Thyroid gland (tissue), 4 donors: ENCODE results near the gene SLC22A13. TPM values are rescaled to one million over a fixed set of nuclear protein-coding genes. Genes with fewer than 3 reads are reported as not detected.

Experiments
- DNase-seq, 2 donors: peaks; one replicate each; pipeline ENCODE4 v3.0.0-alpha.2; 2019
- H3K27ac ChIP-seq, 3 donors: fragments of 200-600 bp; sonication (generic); 1 replicate in 2 of 3; 2 replicates in 1 of 3; pipeline ENCODE4 v1.5.1; 2016 to 2019; ENCODE audit warnings: mild to moderate bottlenecking in 1 of 3, moderate library complexity in 1 of 3
- H3K27me3 ChIP-seq: fragments of 200-600 bp; sonication (generic); one replicate; pipeline ENCODE4 v1.5.1; 2019
- H3K36me3 ChIP-seq, 2 donors: fragments of 200-600 bp; sonication (generic); one replicate each; pipeline ENCODE4 v1.5.1; 2016 to 2019
- H3K4me1 ChIP-seq, 2 donors: fragments of 200-600 bp; sonication (generic); one replicate each; pipeline ENCODE4 v1.5.1; 2017 to 2019
- H3K4me3 ChIP-seq, 3 donors: fragments of 200-600 bp; sonication (generic); replicated peaks in 1 of 3; 1 replicate in 2 of 3; 2 replicates in 1 of 3; pipeline ENCODE4 v1.5.1; 2016; ENCODE audit warnings: mild to moderate bottlenecking in 1 of 3
- H3K9me3 ChIP-seq: fragments of 200-600 bp; sonication (generic); one replicate; pipeline ENCODE4 v1.5.1; 2017
- CTCF ChIP-seq, 6 experiments: fragments of 200-600 bp in 3 of 6; fragments of 450-650 bp in 3 of 6; sonication (generic) in 3 of 6; IDR thresholded peaks; one replicate each; pipeline ENCODE4 v1.5.1; 2016 to 2019; ENCODE audit warnings: antibody characterized with exemption in 6 of 6, mild to moderate bottlenecking in 2 of 6, inconsistent platforms in 1 of 6, moderate library complexity in 1 of 6
- POLR2A ChIP-seq, 2 donors: fragments of 450-650 bp; IDR thresholded peaks; one replicate each; pipeline ENCODE4 v1.6.1; 2017; ENCODE audit warnings: antibody characterized with exemption in 2 of 2, mild to moderate bottlenecking in 2 of 2, moderate library complexity in 1 of 2
- WGBS, 2 donors: methylation state at CpG; one replicate each; pipeline ENCODE4 v1.1.5; 2017; 5-methylcytosine and 5-hydroxymethylcytosine counted together
- intact Hi-C: fragments of 100-400 bp; cut with DNase I; formaldehyde crosslinking; loops from one replicate; pipeline ENCODE4 v1.15.1; 2023
- total RNA-seq, 4 donors: library from RNA; depleted of rRNA; stranded (reverse); fragments of >200 nt; gene quantifications; one replicate each; pipeline ENCODE4 v1.2.3, GENCODE V29; 2016

Gene SLC22A13
- total RNA-seq, 4 donors from 2014 or later = 0.54 to 0.56 TPM; not detected in 2

DNA sequence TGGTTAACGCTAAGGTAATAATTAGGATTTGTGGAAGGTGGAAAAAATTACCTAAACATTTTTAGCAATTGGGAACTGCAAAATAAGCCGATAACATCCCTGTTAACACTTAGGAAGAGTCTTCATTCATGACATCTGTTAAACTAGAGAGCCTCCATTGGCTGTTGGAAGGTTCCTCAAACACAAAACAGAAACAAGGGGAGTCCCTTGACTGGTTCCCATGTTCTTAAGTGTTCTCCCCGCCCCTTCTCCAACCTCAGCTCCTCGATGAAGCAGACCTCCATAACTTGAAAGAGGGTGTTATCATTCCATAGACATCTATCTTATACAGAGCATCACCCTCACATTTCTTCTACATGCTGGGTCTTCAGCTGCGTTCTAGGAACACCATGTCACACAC lies 2.5 kb downstream of the SLC22A13 start:
- intact Hi-C loops = no loop called here
- H3K4me3 ChIP-seq = no peak overlapping the region
- H3K36me3 ChIP-seq = no peaks in the 10 kb centered on the region
- DNase-seq = no peak
- no peaks in the 10 kb centered on the region for H3K27me3 ChIP-seq
- H3K9me3 ChIP-seq = no peaks in the 10 kb centered on the region
- WGBS, 2 donors = 77 to 79% methylated on average over 5 of the region's 5 CpGs
- H3K4me1 ChIP-seq = no peaks in the 10 kb centered on the region
- TF ChIP-seq POLR2A (IDR thresholded peaks at IDR 0.05) = no peak
- no peak for TF ChIP-seq CTCF (IDR thresholded peaks at IDR 0.05)
- H3K27ac ChIP-seq = no peak overlapping the region

- Histone ChIP-seq H3K4me3 (no peak overlapping the region), H3K27ac (no peak overlapping the region), H3K27me3 (no peaks in the 10 kb centered on the region), H3K9me3 (no peaks in the 10 kb centered on the region), H3K4me1 (no peaks in the 10 kb centered on the region), H3K36me3 (no peaks in the 10 kb centered on the region)
- intact Hi-C loops = no loop called here
- TF ChIP-seq CTCF (IDR thresholded peaks at IDR 0.05) = no peak
- no peak for TF ChIP-seq POLR2A (IDR thresholded peaks at IDR 0.05)
- WGBS, 2 donors = 71 to 83% methylated on average over 1 of the region's 1 CpG
- no peak for DNase-seq
These were observed 2.9 kb downstream of the SLC22A13 start for GRCh38 chr3:38268522-38268921.

DNA sequence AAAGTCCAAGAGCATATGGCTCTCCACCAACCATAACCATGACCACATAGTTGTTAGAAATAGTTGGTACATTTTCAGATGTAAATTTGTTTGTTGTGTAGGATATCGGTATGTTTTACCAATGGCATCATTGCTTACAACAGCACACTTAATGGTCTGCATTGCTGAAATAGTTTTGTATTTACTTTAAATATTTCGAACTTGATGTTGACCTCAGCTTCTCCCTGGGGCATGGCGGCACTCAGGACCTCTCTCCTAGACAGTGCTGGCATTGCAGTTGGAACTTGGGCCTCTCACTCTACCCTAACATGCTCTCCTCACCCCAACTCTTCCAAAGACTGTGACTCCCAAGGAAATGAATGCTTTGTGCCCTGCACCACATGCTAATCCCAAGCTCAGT lies 5.0 kb downstream of the SLC22A13 start:
- intact Hi-C loops = no loop called here
- no peak for DNase-seq
- H3K27ac ChIP-seq = no peak overlapping the region
- H3K27me3 ChIP-seq = no peaks in the 10 kb centered on the region
- no peaks in the 10 kb centered on the region for H3K4me1 ChIP-seq
- no peaks in the 10 kb centered on the region for H3K9me3 ChIP-seq
- WGBS, 2 donors = 91% methylated on average over 3 of the region's 3 CpGs
- no peak for TF ChIP-seq POLR2A (IDR thresholded peaks at IDR 0.05)
- no peak for TF ChIP-seq CTCF (IDR thresholded peaks at IDR 0.05)
- H3K4me3 ChIP-seq = no peak overlapping the region
- no peaks in the 10 kb centered on the region for H3K36me3 ChIP-seq

DNA sequence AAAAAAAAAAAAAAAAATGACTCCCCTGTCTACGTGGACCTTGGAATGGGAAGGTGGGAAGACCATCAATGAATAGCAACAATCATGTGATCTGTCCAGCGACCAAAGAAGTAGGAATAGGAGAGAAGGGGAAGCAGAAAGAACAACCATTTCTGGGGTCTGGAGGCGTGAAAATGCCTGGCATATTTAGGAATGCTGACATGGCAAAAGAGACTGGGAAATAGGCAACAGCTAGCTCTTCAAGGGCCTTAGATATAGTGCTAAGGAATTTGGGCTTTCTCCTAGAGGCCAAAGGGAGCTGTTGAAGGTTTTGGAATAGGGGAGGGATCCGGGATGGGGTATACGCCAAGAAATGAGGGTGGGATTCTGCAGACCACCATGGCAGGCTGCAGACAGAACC lies 5.9 kb downstream of the SLC22A13 start:
- Histone ChIP-seq H3K36me3 (no peaks in the 10 kb centered on the region), H3K27ac (no peak overlapping the region), H3K27me3 (no peaks in the 10 kb centered on the region), H3K4me1 (no peaks in the 10 kb centered on the region), H3K9me3 (no peaks in the 10 kb centered on the region), H3K4me3 (no peak overlapping the region)
- DNase-seq = no peak
- intact Hi-C loops = no loop called here
- WGBS, 2 donors = 88 to 94% methylated on average over 5 of the region's 5 CpGs
- no peak for TF ChIP-seq POLR2A (IDR thresholded peaks at IDR 0.05)
- TF ChIP-seq CTCF (IDR thresholded peaks at IDR 0.05) = no peak

DNA sequence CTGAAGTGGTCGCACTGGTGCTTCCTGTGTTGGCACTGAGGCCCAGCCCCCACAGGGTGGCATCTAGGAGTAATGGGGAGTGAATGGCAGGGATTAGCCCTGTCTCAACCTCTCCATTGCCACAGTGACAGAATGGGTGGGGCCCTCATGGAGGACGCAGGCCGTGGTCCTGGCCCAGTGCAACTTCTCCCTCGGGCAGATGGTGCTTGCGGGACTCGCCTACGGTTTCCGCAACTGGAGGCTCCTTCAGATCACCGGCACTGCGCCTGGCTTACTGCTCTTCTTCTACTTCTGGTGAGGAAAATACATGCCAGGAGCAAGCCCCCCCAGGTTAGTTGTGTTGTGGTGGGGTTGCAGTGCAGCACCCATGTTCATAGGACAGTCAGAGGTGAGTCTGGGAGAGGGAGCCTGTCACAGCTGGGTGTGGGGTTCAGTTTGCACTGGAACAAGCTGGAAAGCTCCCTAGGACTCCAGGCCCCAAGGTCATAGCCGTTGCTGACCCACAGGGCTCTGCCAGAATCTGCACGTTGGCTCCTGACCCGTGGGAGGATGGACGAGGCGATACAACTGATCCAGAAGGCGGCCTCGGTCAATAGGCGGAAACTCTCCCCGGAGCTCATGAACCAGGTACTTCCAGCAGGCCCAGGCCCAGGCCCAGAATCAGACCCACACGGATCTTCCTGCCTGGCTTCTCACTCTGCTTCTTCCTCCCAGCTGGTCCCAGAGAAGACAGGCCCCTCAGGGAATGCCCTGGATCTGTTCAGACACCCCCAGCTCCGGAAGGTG lies 9.4 kb downstream of the SLC22A13 start:
- no peak for TF ChIP-seq CTCF (IDR thresholded peaks at IDR 0.05)
- TF ChIP-seq POLR2A (IDR thresholded peaks at IDR 0.05) = no peak
- intact Hi-C loops = no loop called here
- Histone ChIP-seq H3K27me3 (no peaks in the 10 kb centered on the region), H3K36me3 (no peaks in the 10 kb centered on the region), H3K4me1 (no peaks in the 10 kb centered on the region), H3K9me3 (no peaks in the 10 kb centered on the region), H3K27ac (no peak overlapping the region), H3K4me3 (no peak overlapping the region)
- DNase-seq = no peak
- WGBS, 2 donors = 95 to 97% methylated on average over 13 to 14 of the region's 21 CpGs
